Stimulated activated CD8-positive, alpha-beta memory T cell treated with anti-CD3 and anti-CD28 coated beads, Interleukin-7, amount 100 ng/mL, for 4 hours (primary cell): ENCODE data around the gene ALDH3A1.
"Not testable (repeated sequence)": the region's sequence is repeated elsewhere in the genome, so short reads cannot be mapped to it uniquely, and the experiment has no call there.

Experiments used
- DNase-seq, 2 donors: peaks; one replicate each; pipeline ENCODE4 v3.0.0-alpha.2; 2020; ENCODE audit warnings: low read depth in 2 of 2

ALDH3A1 gene

GRCh38 chr17:19747829-19748806 is at the start of gene ALDH3A1:
Gene ALDH3A1 (minus strand): TSS chr17:19748298. CDS start chr17:19745129, 3,169 bp downstream.
- DNase-seq, result no peak

GRCh38 chr17:19796457-19796856 is 48.4 kb upstream of the ALDH3A1 start:
- DNase-seq, result no peak

GRCh38 chr17:19791918-19792550 is 43.9 kb upstream of the ALDH3A1 start:
- DNase-seq, result no peak

- DNase-seq, result no peak
Measured at GRCh38 chr17:19787733-19788357, 39.7 kb upstream of the ALDH3A1 start.

- no peak for DNase-seq
Measured at GRCh38 chr17:19785854-19786253, 37.8 kb upstream of the ALDH3A1 start.

GRCh38 chr17:19781488-19782458 is 33.7 kb upstream of the ALDH3A1 start:
- DNase-seq, result no peak

GRCh38 chr17:19780846-19781245 is 32.7 kb upstream of the ALDH3A1 start:
- DNase-seq, result no peak

GRCh38 chr17:19773534-19773933 is 25.4 kb upstream of the ALDH3A1 start:
- no peak for DNase-seq

GRCh38 chr17:19771971-19772630 is 24.0 kb upstream of the ALDH3A1 start:
- no peak for DNase-seq

- no peak for DNase-seq
Measured at GRCh38 chr17:19770985-19771735, 23.1 kb upstream of the ALDH3A1 start.

GRCh38 chr17:19769946-19770652 is 22.0 kb upstream of the ALDH3A1 start:
- DNase-seq, result no peak

- DNase-seq, result no peak
Measured at GRCh38 chr17:19768046-19768782, 20.1 kb upstream of the ALDH3A1 start.

- peak; percentile 49 to 59 for DNase-seq
Measured at GRCh38 chr17:19766421-19767270, 18.5 kb upstream of the ALDH3A1 start.

GRCh38 chr17:19766016-19766415 is 17.9 kb upstream of the ALDH3A1 start:
- no peak for DNase-seq

- DNase-seq, result not testable (repeated sequence)
Measured at GRCh38 chr17:19763991-19764390, 15.9 kb upstream of the ALDH3A1 start.

- DNase-seq, result no peak
Measured at GRCh38 chr17:19763416-19763815, 15.3 kb upstream of the ALDH3A1 start.

GRCh38 chr17:19762515-19762961 is 14.4 kb upstream of the ALDH3A1 start:
- peak; percentile 11 to 36 for DNase-seq

GRCh38 chr17:19760746-19761145 is 12.6 kb upstream of the ALDH3A1 start:
- no peak for DNase-seq
